SKM-1 (cell line): ENCODE data around the gene RASGRP3.

ENCODE experiments used
- DNase-seq: peaks from one replicate; lab custom pipeline; 2025; ENCODE audit not compliant: unreplicated experiment; lab: John Stamatoyannopoulos, UW

The RASGRP3 gene

DNA sequence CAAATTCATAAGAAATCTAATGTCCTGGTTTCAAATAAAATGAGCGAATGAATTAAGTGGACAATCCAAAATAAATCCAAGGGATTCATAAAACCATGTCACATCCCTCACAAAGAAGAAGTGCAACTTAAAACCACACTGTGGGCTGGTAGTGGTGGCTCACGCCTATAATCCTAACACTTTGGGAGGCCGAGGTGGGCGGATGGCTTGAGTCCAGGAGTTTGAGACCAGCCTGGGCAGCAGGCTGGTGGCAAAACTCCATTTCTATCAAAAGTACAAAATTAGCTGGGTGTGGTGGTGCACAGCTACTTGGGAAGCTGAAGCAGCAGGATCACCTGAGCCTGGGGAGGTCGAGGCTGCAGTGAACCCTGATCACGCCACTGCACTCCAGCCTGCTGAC is 97.2 kb downstream of the RASGRP3 start:
- DNase-seq: no peak

DNA sequence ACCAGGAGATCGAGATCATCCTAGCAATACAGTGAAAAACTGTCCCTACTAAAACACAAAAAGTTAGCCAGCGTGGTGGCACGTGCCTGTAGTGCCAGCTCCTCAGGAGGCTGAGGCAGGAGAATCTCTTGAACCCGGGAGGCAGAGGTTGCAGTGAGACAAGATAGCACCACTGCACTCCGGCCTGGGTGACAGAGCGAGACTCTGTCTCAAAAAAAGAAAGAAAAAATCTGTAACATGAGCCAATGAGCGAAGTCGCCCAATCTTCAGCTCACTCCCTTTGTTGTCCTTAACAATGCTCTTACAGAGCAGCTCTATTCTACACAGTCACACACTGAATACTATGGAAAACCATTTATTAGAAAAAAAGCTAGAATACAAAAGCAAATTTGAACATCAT is 100.6 kb downstream of the RASGRP3 start:
- DNase-seq: no peak

DNA sequence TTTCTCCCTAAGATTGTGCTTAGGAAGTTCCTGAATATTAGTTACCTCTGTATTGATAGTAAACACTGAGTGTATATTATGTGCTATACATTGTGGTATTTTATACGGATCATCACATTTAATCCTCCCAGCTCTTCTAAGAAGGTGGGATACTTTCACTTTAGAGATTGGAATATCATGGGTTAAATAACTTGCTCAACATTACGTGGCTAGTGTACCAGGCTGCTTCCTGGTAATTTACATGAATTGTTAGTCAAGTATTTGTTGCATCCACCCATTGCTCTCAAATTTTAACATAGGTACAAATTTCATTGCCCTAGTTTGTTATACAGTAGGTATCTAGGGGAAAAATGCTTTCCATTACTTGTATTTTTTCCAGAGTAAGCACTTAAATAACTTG is 101.2 kb downstream of the RASGRP3 start:
- no peak for DNase-seq

DNA sequence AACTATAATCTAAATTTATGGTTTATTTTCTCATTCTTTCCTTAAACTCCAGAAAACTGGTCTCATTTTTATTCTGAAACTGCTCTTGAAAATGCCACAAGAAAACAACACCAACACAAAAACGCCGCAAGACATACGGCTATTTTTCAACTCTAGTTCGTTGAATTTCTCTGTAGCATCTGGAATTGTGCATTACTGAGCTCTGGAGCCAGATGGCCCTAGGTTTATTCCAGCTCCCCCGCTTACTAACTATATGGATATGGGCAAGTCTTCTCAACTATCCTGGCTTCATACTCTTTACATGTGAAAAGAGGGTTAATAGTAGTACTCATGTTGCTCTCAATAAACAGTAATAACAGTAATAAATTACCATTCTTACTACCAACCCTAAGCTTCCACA is 102.8 kb downstream of the RASGRP3 start:
- DNase-seq: no peak

DNA sequence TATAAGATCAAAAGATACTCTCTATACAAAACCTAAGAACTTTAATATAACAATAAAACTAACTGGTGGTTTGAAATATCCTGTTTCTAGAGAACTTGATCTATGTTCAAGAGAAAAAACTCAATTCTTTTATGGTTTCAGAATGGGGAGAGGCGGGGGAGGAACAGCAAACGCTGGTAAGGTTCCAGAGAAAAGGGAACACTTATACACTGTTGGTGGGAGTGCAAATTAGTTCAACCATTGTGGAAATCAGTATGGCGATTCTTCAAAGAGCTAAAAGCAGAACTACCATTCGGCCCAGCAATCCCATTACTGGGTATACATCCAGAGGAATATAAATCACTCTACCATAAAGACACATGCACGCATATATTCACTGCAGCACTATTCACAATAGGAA is 105.4 kb downstream of the RASGRP3 start:
- DNase-seq: no peak

DNA sequence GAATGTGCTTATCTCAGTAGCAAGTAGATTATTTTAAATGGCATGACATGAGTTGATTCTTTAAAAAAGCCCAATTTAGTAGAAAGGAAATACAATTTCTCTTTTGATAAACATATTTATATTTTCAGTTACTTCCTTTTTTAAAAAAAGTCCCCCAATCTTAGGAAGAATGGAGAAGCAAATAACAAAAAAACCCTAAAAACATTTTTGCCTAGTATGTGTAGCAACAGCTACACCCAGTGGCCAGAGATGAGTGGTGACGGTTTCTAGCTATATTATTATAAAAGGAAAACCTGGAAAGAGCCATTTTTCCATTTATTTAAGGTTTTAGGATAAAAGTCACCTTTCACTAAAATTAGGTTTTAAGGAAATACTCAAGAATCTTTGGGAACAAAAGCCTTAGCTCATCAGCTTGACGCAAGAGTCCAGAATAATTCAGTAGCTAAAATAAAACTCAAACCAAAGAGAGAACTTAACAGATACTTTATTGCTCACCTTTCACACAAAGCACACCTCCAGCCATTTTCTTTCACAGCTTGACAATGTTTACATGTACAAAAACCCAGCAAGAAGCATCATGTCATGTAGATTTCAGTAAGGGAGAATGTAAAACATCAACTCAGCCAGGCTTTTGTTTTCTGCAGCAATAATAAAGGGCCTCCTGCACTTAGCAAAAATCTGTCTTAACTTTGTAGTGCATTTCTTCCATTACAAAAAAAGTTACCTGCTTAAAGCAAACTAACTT is 106.9 kb downstream of the RASGRP3 start:
- DNase-seq: peak; percentile 42

DNA sequence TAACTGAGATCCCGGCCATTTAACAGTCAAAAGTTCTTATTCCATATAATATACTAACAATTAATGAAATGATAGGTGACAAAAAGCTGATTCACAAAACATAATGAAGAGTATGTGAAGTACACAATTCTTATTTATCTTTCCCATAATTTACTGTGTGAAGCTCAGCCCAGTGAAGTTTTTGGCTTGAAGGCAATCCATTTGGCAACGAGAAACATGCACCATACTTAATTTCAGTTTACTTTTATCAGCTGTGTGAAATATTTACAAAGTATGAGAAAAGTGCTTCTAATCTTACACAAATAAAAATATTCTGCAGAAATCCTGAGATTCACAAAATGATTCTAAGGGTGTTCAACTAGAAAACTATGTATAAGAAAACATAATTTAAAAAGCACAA is 110.3 kb downstream of the RASGRP3 start:
- no peak for DNase-seq

DNA sequence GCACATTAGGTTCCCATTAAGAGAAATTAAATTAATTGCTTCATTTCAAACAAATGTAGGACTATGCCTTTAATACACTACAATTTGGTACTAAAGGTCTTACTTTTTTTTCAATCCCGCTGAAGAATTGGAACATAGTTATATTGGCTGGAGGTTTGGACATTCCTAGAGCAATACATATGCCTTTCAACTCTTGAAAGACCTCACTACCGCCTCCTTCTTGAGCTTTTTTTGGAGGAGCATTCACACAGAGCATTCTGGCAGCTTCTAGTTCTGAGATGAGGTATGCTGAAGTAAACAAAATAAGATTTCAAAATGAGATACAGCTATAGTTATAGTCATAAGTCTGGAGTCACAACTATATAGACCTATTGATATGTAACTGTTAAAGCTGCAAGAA is 111.8 kb downstream of the RASGRP3 start:
- no peak for DNase-seq

DNA sequence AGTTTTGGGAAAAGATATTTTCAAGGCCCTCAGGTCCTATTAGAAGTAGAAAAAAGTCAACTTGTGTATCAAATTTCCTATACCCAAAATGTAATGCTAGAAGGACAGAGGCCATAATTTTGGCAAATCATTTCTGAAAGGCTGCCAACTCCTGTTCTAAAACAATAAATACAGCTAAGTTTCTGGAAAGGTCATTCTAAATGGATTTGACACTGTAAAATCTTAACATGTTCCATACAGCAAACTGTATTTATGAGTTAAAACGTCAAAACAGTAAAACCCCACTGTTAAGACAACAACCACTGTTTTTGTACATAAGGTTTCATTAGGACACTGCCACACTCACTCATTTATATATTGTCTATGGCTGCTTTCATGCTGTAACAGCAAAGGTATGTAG is 113.0 kb downstream of the RASGRP3 start:
- DNase-seq: no peak

DNA sequence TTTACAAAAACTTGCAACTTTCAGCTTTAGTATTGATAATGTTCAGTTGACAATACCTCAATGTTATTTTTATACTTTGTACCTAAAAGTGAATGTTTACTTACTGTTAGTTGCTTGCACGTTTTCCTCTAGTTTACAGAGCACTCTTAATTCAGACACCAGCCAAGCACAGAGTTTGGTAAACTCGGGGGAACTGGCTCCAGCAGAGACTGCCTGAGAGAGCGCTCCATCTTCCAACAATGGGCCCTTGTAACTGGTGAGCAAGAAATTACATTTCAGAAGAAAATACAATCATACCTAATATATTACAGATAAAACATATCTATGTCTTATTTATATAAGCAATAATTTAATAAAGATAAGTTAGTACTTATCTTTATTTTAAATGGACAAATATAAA is 118.9 kb downstream of the RASGRP3 start:
- DNase-seq: no peak

DNA sequence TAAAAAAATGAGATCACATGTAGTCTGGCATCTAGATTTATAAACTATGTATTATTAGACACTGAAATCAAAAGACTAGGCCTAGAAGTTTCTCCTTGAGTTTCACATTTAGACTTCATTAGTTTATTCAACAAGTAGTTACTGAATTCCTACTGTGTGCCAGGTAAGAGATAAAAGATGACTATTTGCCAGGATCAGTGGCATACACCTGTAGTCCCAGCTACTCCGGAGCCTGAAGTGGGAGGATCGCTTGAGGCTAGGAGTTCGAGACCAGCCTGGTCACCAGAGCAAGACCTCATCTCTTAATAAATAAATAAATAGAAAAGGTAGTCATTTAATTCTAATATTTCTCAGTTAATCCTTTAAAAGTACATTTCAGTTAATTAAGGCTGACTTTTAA is 120.6 kb downstream of the RASGRP3 start:
- DNase-seq: no peak

DNA sequence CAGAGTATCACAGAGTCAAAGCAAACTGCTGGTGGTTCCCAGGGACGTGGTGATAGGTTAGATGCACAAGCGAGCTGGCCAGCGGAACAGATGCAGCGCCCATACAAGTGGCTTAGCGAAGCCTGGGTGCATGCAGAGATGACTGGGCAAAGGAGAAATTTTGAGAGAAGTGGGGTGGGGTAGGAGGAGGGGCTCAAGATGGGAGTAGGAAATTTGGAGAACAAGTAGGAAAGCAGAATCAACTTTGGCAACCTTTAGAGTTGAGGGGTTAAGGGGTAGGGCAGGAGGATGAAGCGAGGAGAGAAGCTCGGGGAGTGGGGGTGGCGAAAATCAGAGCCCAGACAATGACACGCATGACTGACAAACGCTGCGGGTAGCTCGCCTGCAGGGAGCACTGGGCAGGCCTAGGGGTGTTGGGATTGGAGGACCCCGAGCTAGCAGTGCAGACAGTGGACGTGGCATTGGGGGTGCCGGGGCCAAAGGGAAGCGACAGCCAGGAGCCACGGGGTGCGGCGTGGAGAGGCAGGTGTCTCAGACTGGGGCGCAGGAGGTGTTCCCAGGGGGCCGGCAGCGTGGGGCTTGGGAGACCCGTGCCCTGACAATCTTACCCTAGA is 122.2 kb downstream of the RASGRP3 start:
- DNase-seq: no peak

DNA sequence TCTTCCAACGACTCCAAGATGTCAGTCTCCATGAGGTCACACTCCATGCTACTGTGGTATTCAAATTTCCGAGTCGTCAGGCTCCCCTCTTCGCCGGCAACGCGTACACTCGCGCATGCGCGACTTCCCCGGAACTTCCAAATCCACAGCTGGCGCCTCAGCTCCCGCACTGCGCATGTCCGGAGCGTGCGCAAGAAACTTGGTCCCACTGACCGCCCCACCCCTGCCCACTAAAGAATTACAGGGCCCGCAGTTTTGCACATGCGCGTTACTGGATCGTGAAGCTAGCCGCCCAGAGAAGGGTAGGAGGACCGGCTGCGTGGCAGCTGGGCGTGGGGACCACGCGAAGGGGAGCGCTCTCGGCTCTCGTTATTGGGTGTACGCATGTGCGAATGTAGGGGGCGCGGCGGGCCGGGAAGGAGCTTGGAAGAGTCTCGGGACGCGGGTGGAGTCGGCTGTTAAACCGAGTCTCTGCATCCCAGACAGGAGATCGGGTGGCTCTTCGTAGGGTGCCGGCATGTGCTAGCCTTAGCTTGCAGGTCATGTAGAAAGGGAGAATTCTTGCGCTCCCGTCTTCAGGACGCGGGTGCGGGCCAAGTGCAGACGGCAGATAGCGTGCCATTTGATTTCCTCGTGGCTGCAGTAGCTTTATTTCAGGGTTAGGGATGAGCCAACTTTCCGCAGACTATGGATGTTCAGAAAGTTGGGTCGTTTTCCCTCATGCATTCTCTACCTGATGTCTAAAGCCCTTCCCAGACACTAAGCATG is 122.9 kb downstream of the RASGRP3 start, which contains the start of gene FAM98A:
Gene FAM98A, minus strand, starts transcription at position 125 of the 768 bp plus-strand sequence. Its CDS starts 78 bp downstream, at position 47.
- DNase-seq: peak; percentile 98

DNA sequence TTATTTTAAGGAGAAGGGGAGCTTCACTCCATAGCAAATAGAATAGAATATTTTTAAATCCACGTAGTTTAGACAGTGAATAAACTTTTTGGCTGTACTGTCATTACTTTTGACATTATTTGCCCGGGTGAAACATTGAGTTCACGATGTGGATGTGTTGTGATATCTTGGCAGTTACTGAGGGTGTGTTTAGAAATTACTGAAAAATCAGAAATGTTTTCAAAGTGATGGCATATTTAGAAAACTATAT is 123.4 kb downstream of the RASGRP3 start:
- no peak for DNase-seq

DNA sequence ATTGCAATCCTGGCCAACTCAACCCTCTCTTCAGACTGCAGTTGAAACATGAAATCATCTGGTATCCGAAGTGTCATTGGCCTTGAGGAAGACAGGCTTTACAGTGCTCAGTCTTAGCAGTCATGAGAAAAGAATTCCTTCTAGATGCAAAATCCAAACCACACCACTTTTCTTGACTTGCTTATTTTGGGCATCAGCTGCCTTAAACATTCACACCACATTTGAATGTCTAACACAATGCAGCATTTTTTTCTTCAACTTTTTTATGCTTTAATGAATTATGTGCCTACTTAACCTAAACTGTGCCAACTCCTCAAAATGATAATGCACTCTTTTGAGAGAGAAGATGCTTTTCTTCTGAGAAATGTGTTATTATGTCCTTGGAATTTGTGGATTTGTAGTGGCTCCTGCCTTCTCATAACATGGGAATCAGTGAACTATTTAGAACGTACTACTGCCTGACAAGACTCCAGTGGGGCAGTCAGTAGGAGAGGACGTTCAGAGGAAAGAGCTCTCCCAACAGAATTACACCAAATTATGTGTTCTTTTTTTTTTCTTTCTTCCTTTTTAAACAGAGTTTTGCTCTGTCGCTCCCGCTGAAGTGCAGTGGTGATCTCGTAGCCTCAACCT is 125.9 kb downstream of the RASGRP3 start:
- DNase-seq: no peak

DNA sequence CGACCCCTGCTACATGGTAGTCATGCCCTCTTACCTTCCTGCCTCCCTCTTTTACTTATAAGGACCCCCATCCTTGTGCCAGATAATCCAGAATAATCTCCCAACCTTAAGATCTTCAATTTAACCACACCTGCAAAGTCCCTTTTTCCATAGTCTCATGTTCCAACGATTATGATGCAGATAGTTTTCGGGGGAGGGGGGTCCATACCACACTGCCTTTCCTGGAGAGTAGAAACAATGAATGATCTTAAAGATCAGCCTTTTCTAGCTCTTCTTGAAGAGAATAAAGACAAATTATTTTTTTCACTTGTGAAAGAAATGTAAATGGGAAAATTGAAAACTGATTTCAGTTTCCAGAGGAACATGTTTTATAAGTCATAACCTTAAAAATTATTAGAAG is 127.0 kb downstream of the RASGRP3 start:
- no peak for DNase-seq

DNA sequence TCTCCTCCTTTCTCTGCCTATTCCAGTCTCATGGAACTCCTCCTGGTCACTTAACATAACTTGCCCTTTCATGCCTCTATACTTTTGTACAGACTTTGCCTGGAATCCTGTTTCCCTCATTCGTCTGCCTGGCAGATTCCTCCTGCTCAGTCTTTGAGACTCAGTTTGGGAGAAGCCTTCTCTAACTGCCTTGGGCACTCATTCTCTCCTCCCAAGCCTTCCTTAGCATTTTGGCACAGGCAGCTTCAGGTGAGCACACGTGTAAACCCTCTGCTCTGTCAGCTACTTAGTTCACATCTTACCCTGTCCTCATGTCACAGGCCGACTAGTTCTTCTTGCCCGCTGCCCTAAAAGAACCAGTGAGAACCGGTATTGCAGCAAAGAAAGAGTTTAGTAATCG is 128.6 kb downstream of the RASGRP3 start:
- DNase-seq: no peak

DNA sequence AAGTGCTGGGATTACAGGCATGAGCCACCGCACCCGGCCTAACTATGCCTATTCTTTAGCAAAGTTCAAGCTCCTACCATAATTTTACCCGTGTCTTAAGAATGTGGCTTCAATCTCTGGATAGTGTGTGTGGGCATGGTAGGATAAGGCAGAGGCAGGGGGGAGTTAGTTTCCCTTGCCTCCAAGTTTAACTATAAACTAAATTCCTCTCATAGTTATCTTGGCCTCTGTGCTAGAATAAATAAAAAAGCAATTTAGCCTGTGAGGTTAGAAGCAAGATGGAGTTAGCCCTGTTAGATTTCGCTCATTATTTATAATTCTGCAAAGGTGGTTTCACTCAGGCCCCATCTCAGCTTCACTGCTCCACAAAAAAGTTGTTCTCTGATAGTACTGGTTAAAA is 129.7 kb downstream of the RASGRP3 start:
- DNase-seq: no peak

DNA sequence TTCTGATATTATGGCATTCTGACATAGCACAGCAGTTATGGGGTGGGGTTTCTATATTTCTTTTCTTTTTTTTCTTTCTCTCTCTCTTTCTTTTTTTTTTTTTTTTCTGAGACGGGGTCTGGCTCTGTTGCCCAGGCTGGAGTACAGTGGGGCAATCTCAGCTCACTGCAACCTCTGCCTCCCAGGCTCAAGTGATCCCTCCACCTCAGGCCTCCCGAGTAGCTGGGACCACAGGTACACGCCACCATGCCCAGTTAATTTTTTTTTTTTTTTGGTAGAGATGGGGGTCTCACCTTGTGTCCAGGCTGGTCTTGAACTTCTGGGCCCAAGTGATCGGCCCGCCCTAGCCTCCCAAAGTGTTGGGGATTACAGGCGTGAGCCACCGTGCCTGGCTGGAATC is 130.2 kb downstream of the RASGRP3 start:
- DNase-seq: no peak

DNA sequence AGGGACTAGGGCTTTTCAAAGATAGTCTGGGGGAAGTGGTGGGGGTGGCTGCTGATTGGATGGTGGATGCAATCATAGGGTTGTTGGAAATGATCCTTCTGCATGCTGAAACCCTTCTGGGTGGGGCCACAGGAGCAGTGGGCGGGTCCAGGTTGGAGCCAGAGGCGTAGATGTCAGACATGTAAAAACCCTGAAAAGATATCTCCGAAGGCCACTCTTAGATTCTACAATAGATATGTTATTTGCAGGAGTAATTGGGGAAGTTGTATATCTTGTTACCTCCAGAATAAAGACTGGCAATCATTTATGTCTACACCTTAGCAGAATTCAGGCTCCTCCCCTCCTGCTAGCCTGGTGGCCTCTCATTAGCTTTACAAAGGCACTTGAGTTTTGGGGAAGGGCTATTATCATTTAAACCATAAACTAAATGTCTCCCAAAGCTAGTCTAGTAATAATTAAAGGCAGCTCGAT is 130.8 kb downstream of the RASGRP3 start:
- DNase-seq: no peak

DNA sequence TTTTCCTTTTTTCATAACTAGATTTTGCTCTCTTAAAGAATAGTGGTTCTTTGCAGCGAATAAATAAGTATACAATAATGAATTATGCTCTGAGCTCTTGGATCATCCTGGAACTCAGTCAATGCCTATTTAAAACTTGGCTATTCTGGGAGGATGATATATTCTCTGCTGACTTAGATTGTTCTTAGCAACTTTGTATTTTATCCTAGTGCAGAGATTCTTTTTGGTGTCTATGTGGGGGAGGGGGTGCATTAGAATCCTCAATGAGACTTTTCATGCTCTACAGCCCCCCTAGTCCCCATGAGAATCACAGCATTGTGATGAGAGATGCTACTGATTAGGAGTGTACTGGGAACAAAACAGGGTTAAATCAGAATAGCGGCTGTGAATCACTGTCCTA is 131.5 kb downstream of the RASGRP3 start:
- DNase-seq: no peak

DNA sequence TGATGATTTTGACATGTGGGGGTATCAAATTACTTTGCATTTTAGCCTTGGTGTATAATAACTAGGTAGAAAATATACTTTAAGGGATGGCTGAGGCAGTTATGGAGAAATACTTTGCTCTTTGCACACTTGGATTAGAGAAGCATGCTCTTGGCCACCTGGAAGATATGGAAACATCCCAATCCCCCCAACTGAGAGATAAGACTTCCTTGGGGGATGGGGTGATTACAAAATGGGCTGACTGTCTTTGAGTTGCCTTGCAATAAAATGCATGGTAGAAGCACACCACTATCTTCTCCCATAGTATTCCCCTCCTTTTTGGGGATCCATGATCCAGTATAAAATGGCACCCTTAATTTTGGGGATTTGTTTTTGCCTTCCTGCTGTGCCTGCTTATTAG is 137.7 kb downstream of the RASGRP3 start:
- no peak for DNase-seq
